GM18858 (cell line): ENCODE measurements around the gene GPER1.
A peak's percentile ranks its signal among the peaks of the same experiment; 100 is the strongest.
"Not testable (repeated sequence)": the region's sequence is repeated elsewhere in the genome, so short reads cannot be mapped to it uniquely, and the experiment has no call there.

Source experiments
- ATAC-seq: cut with Tn5 transposase; IDR thresholded peaks from one replicate; pipeline ENCODE4 v1.9.1; 2021; ENCODE audit not compliant: unreplicated experiment

GPER1 gene

GRCh38 chr7:1116383-1117008 is 28.6 kb downstream of the GPER1 start:
- ATAC-seq, result not testable (repeated sequence)

- no peak for ATAC-seq
Observed at GRCh38 chr7:1117321-1117928, 29.5 kb downstream of the GPER1 start.

GRCh38 chr7:1119201-1119600 is 31.3 kb downstream of the GPER1 start:
- no peak for ATAC-seq

- ATAC-seq, result no peak
Observed at GRCh38 chr7:1120791-1121190, 32.9 kb downstream of the GPER1 start.

- no peak for ATAC-seq
Observed at GRCh38 chr7:1121476-1121875, 33.6 kb downstream of the GPER1 start.

- no peak for ATAC-seq
Observed at GRCh38 chr7:1121886-1122831, 34.2 kb downstream of the GPER1 start.

GRCh38 chr7:1122832-1123501 is 35.1 kb downstream of the GPER1 start:
- ATAC-seq, result no peak

- ATAC-seq, result no peak
Observed at GRCh38 chr7:1123715-1124114, 35.8 kb downstream of the GPER1 start.

- no peak for ATAC-seq
Observed at GRCh38 chr7:1124164-1124563, 36.3 kb downstream of the GPER1 start.

GRCh38 chr7:1124816-1125602 is 37.1 kb downstream of the GPER1 start:
- ATAC-seq, result no peak

GRCh38 chr7:1125603-1125969 is 37.7 kb downstream of the GPER1 start:
- no peak for ATAC-seq

- ATAC-seq, result no peak
Observed at GRCh38 chr7:1127001-1127400, 39.1 kb downstream of the GPER1 start.

- ATAC-seq, result no peak
Observed at GRCh38 chr7:1129431-1129830, 41.5 kb downstream of the GPER1 start.

GRCh38 chr7:1130021-1130990 is 42.4 kb downstream of the GPER1 start:
- ATAC-seq, result no peak

GRCh38 chr7:1131471-1132265 is 43.8 kb downstream of the GPER1 start:
- ATAC-seq, result no peak

- no peak for ATAC-seq
Observed at GRCh38 chr7:1134951-1135350, 47.0 kb downstream of the GPER1 start.

GRCh38 chr7:1136841-1137516 is 49.1 kb downstream of the GPER1 start:
- no peak for ATAC-seq

- ATAC-seq, result peak; percentile 36
Observed at GRCh38 chr7:1137517-1138167, 49.7 kb downstream of the GPER1 start.
